PFSK-1 (cell line): ENCODE results near the gene BACE2.

Experiments used
- FOXP2 ChIP-seq: optimal IDR thresholded peaks from 2 replicates; pipeline ENCODE3; 2011; ENCODE audit warnings: borderline replicate concordance, control low read depth, inconsistent platforms; ENCODE audit not compliant: insufficient read depth; ENCODE audit errors: extremely low read length, extremely low read depth
- POLR2AphosphoS5 ChIP-seq: IDR thresholded peaks from 2 replicates; pipeline ENCODE4 v1.6.1; 2012; ENCODE audit warnings: low read depth, mild to moderate bottlenecking, control low read depth, low read length, moderate library complexity
- SIN3A ChIP-seq: IDR thresholded peaks from 2 replicates; pipeline ENCODE4 v1.6.1; 2012; ENCODE audit warnings: mild to moderate bottlenecking, low read length, moderate library complexity, borderline replicate concordance; ENCODE audit not compliant: insufficient read depth
- TAF1 ChIP-seq: IDR thresholded peaks from 2 replicates; pipeline ENCODE4 v1.6.1; 2012; ENCODE audit warnings: low read length, control low read depth, borderline replicate concordance; ENCODE audit not compliant: insufficient read depth
- TF ChIP-seq, protein P1 (sequence below), 2 experiments: IDR thresholded peaks; 2 replicates each; pipeline versions ENCODE4 v1.6.1 to v1.8.0; 2011 to 2012; ENCODE audit warnings: low read depth in 2 of 2, low read length in 2 of 2, control low read depth in 1 of 2, inconsistent platforms in 1 of 2, mild to moderate bottlenecking in 1 of 2, moderate library complexity in 1 of 2; ENCODE audit not compliant: insufficient read depth in 1 of 2

BACE2 gene

DNA sequence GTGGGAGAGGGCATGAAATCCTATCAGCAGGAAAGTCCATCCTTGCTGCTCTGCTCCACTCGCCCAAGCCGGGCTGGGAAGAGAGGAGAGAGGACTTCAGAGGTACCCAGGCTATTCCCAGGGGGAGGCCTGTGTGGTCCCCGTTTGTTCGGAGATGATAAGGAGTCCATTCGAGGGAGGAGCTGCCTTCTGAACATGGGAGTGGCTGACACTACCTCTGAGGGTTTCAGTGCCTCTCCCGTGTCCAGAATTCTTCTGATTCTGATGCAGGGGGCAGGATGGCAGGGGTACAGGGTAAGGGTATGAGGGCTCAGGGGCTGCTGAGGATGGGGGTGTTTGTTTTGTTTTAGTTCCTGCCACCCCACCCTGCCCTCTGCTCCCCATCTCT, 40.4 kb downstream of the BACE2 start:
- TF ChIP-seq, protein P1, sequence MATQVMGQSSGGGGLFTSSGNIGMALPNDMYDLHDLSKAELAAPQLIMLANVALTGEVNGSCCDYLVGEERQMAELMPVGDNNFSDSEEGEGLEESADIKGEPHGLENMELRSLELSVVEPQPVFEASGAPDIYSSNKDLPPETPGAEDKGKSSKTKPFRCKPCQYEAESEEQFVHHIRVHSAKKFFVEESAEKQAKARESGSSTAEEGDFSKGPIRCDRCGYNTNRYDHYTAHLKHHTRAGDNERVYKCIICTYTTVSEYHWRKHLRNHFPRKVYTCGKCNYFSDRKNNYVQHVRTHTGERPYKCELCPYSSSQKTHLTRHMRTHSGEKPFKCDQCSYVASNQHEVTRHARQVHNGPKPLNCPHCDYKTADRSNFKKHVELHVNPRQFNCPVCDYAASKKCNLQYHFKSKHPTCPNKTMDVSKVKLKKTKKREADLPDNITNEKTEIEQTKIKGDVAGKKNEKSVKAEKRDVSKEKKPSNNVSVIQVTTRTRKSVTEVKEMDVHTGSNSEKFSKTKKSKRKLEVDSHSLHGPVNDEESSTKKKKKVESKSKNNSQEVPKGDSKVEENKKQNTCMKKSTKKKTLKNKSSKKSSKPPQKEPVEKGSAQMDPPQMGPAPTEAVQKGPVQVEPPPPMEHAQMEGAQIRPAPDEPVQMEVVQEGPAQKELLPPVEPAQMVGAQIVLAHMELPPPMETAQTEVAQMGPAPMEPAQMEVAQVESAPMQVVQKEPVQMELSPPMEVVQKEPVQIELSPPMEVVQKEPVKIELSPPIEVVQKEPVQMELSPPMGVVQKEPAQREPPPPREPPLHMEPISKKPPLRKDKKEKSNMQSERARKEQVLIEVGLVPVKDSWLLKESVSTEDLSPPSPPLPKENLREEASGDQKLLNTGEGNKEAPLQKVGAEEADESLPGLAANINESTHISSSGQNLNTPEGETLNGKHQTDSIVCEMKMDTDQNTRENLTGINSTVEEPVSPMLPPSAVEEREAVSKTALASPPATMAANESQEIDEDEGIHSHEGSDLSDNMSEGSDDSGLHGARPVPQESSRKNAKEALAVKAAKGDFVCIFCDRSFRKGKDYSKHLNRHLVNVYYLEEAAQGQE (IDR thresholded peaks at IDR 0.05; ENCODE audit: insufficient read depth in 1 of 2, low read depth in 2 of 2, low read length in 2 of 2) = no peak
- TF ChIP-seq POLR2AphosphoS5 (no peak), FOXP2 (no peak), TAF1 (no peak), SIN3A (no peak)

DNA sequence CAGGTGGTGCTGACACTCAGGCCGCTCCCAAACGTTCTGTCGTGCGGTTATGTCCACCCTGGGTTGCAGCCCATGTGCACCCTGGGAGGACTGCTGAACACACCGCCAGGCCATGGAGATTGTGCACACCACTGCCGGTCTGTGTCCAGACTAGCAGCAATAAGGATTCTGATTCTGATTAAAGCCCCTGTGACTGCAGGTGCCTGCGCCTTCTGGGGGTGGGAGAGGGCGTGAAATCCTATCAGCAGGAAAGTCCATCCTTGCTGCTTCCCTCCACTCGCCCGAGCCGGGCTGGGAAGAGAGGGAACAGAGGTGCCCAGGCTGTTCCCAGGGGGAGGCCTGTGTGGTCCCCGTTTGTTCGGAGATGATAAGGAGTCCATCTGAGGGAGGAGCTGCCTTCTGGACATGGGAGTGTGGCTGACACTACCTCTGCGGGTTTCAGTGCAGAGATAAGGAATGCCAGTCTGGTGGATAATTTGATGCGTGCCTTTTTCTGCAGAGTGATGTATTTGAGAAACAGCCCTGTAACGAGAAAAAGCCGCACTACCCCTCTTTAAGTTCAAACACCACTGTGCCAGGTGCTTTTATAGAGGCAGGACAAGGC, 41.2 kb downstream of the BACE2 start:
- no peak for TF ChIP-seq POLR2AphosphoS5
- no peak for TF ChIP-seq TAF1
- no peak for TF ChIP-seq FOXP2
- no peak for TF ChIP-seq SIN3A
- TF ChIP-seq, protein P1 (IDR thresholded peaks at IDR 0.05; ENCODE audit: insufficient read depth in 1 of 2, low read depth in 2 of 2, low read length in 2 of 2) = no peak

DNA sequence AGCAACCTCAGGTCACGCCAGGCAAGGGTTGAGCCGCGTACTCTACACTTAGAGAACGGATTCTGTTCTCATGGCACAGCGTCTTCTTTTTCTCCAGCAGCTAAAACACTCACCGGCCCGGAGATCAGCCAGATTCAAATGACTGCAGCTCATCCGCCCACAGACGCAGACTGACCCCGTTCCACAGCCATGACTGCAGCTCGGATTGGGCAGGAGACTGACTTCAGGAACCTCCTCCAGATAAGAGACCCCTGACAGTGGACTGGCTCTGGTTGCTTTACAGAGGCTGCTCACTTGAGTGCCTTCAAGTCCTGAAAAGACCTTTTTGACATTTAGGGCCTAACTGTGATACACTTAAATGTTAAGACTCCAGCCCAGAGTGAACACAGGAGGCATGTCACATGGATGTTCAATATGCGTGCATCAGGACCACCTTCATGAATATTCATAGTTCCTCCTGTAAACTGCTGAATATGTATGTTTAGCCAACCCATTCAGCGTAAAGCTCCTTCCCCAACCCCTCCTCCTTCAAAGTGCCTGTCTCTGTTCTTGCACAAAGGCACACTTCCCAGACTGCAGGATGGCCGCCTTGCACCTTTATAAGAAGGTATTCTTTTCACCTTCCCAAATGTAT, 42.6 kb downstream of the BACE2 start:
- no peak for TF ChIP-seq POLR2AphosphoS5
- TF ChIP-seq, protein P1 (IDR thresholded peaks at IDR 0.05; ENCODE audit: insufficient read depth in 1 of 2, low read depth in 2 of 2, low read length in 2 of 2) = no peak
- TF ChIP-seq SIN3A = no peak
- TF ChIP-seq FOXP2 = no peak
- TF ChIP-seq TAF1 = no peak

DNA sequence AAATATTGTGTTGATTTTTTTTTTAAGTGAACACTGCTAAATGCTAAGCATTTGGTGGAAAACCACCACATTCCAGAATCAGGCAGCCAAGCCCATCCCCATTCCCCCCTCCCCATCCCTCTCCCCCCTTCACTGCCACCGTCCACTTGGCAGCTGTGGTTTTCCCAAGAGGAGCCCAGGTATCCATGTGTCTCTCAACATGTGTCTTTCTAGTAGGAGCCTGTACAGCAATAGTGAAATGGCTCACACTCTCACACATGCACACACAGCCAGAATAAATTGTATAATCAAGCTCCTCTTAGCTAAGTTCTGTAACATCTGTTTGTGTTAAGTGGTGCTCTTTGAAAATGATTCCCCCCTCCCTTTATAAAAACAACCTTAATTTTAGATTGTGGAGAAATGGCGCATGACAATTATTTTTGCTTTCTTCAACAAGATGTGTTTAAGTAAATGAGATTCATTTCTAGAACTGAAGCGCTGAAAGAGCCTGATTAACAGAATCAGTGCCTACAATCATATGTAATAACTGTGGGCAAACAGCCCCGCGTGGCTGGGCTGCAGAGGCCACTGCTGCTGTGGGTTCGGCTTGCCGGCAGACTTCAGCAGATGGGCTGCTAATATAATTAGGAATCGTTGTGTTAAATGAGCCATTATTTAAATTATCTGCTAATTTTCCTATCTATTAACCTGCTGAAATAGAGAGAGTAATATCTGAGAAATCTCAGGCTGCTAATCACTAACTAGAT, 43.3 kb downstream of the BACE2 start:
- TF ChIP-seq TAF1 (no peak), SIN3A (no peak), POLR2AphosphoS5 (no peak), FOXP2 (no peak)
- TF ChIP-seq, protein P1 (IDR thresholded peaks at IDR 0.05; ENCODE audit: insufficient read depth in 1 of 2, low read depth in 2 of 2, low read length in 2 of 2) = no peak
